ENCODE measurements around the gene BLTP3A. TPM values are rescaled to one million over a fixed set of nuclear protein-coding genes. Genes with fewer than 3 reads are reported as not detected.
A peak's percentile ranks its signal among the peaks of the same experiment; 100 is the strongest.
"Not testable (repeated sequence)": the region's sequence is repeated elsewhere in the genome, so short reads cannot be mapped to it uniquely, and the experiment has no call there.

Gene BLTP3A
- total RNA-seq, result 10 to 100 TPM; 10.5 to 13.5 (median 12.2) TPM

- intact Hi-C loops (cut with DNase I; ENCODE audit: low total_unique reads), result no loop called here
- DNase-seq (ENCODE audit: low spot score in 2 of 2), result no peak
Measured at GRCh38 chr6:34791701-34792604, at the start of gene BLTP3A. BLTP3A (plus strand) TSS chr6:34792083; CDS start chr6:34792251, 168 bp downstream.

DNA sequence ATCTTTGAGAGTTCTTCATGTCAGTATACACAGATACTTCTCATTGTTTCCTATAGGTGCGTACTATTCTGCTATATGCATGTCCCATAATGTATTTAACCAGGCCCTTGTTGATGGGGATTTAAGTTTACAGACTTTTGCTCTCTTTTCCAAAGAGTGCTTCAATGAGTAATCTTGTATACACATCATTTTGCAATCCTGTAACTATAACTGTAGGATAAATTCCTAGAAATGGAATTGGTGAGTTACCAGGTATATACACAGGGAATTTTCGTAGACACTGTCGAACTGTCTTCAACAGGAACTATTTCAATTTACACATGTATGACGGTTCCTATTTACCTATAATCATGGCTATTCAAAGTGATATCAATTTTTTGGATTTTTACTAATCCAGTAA is 49.8 kb upstream of the BLTP3A start:
- no peaks in the 10 kb centered on the region for H3K27me3 ChIP-seq
- no peak for DNase-seq (ENCODE audit: low spot score in 2 of 2)
- TF ChIP-seq POLR2AphosphoS5 (IDR thresholded peaks at IDR 0.05) (no peak), CTCF (IDR thresholded peaks at IDR 0.05) (no peak), POLR2A (IDR thresholded peaks at IDR 0.05) (no peak)
- H3K9me3 ChIP-seq, result no peaks in the 10 kb centered on the region
- no peak overlapping the region for H3K4me3 ChIP-seq
- H3K27ac ChIP-seq, result no peak overlapping the region
- H3K36me3 ChIP-seq, result no peaks in the 10 kb centered on the region
- intact Hi-C loops (cut with DNase I; ENCODE audit: low total_unique reads), result no loop called here
- H3K4me1 ChIP-seq, result no peaks in the 10 kb centered on the region

More at GRCh38 chr6:34791701-34792604, at the start of gene BLTP3A:
- Histone ChIP-seq H3K27me3 (no peaks in the 10 kb centered on the region), H3K27ac (peak within 1 kb of the TSS; percentile 93 to 98), H3K4me3 (peak within 1 kb of the TSS; percentile 85 to 97 (median 93)), H3K9me3 (no peaks in the 10 kb centered on the region), H3K4me1 (peaks cover 0 to 10% of the 10 kb centered on the region in 2 donors), H3K36me3 (no peaks in the 10 kb centered on the region)
- no peak for TF ChIP-seq POLR2AphosphoS5 (IDR thresholded peaks at IDR 0.05)
- TF ChIP-seq POLR2A (IDR thresholded peaks at IDR 0.05), result no peak
- TF ChIP-seq CTCF (IDR thresholded peaks at IDR 0.05), result no peak

GRCh38 chr6:34743625-34744293 is 48.1 kb upstream of the BLTP3A start:
- Histone ChIP-seq H3K4me3 (no peak overlapping the region), H3K9me3 (no peaks in the 10 kb centered on the region), H3K4me1 (no peaks in the 10 kb centered on the region), H3K36me3 (no peaks in the 10 kb centered on the region), H3K27ac (no peak overlapping the region), H3K27me3 (no peaks in the 10 kb centered on the region)
- intact Hi-C loops (cut with DNase I; ENCODE audit: low total_unique reads), result no loop called here
- no peak for DNase-seq (ENCODE audit: low spot score in 2 of 2)
- TF ChIP-seq POLR2A (IDR thresholded peaks at IDR 0.05), result no peak
- TF ChIP-seq CTCF (IDR thresholded peaks at IDR 0.05), result no peak

- H3K36me3 ChIP-seq; H3K9me3 ChIP-seq; intact Hi-C loops (cut with DNase I; ENCODE audit: low total_unique reads); H3K27me3 ChIP-seq; DNase-seq (ENCODE audit: low spot score in 2 of 2); H3K27ac ChIP-seq; H3K4me3 ChIP-seq; H3K4me1 ChIP-seq: not testable (repeated sequence)
Measured at GRCh38 chr6:34744294-34744647, 47.6 kb upstream of the BLTP3A start.

GRCh38 chr6:34745277-34746103 is 46.4 kb upstream of the BLTP3A start:
- Histone ChIP-seq H3K4me1 (no peaks in the 10 kb centered on the region), H3K4me3 (no peak overlapping the region), H3K9me3 (no peaks in the 10 kb centered on the region), H3K27me3 (no peaks in the 10 kb centered on the region), H3K27ac (peak overlapping the region; percentile 76 to 80), H3K36me3 (no peaks in the 10 kb centered on the region)
- peak in 1 of 3 donors; percentile 62 for TF ChIP-seq POLR2AphosphoS5 (IDR thresholded peaks at IDR 0.05)
- TF ChIP-seq POLR2A (IDR thresholded peaks at IDR 0.05), result no peak
- intact Hi-C loops (cut with DNase I; ENCODE audit: low total_unique reads), result no loop called here
- peak in 1 of 2 donors; percentile 69 for DNase-seq (ENCODE audit: low spot score in 2 of 2)

All from breast epithelium (tissue), 4 donors.